ENCODE measurements around the gene OSBPL3.

DNA sequence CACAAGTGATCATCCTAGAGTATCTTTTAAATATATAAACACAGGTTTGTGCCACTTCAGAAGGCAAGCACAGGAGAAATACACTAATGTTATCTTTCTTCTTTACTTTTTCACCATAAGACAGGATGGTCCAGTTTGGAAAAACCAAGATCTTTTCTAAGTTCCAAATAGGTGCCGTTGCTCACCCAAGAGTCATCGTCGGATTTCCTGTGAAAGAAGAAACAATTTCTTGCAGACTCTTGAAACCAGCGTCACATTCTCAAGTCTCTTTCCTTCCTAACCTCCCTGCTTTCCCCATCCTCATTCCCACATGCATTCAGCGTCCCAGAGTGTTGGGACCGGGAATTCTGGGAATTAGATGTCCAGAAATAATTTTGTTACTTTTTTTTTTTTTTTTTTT lies 179.9 kb downstream of the OSBPL3 start:
- TF ChIP-seq FOXP2 (optimal IDR thresholded peaks at IDR 0.05; ENCODE audit: control extremely low read depth, extremely low read length, insufficient read depth) (no peak), EZH2 (IDR thresholded peaks at IDR 0.05) (no peak)
